ENCODE data around the gene ZNF23. TPM values are rescaled to one million over a fixed set of nuclear protein-coding genes. Genes with fewer than 3 reads are reported as not detected.

ZNF23 gene
- total and polyA plus RNA-seq, 10 of the 15 experiments (the other 5 are each of a cell fraction or from before 2014, with no cell fraction given): 3.6 to 11.5 (median 8.7) TPM

DNA sequence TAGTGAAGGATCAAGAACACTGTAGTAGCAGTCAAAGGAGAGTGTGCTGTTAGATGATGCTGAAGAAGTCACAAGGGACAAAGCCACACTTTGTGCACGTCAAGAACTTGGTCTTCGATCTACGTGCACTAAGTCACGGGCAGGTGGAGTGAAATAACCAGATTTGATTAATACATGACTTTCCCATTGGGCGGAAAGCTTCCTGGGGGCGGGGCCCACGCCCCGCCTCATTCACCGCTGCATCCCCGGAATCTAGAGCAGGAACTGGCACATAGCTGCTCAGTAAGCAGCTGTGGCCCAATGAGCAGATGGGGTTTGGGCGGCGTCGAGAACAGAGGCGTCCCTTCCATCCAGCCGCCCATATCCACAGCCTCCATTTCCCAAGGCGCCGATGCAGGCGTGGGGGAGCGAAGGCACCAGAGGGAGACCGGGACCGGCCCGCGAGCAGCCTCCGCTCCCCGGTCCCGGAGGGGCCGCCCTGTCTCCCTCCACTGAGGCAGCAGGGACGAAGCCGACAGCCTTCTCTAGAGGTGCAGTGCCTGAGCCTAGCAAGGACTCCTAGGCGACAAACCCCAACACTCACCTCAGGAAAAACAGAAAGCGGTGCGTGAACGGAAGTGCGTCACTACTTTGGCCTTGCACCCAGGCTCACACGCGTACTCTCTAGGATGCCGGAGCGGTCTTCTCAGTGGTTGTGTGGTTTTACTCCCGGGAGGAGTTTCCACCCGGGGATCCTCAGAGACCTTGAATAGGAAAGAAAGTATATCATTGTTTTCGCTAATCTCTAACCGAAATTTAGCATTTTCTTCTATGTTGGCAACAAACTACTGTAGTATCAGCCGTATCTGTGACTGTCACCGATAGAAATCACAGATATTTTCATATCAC is 22.2 kb upstream of the ZNF23 start (continued):
- peak; percentile 19 for TF ChIP-seq E4F1 (IDR thresholded peaks at IDR 0.05; ENCODE audit: borderline replicate concordance, partially characterized antibody)
- TF ChIP-seq NR2F1 (conservative IDR thresholded peaks at IDR 0.05): peak; percentile 62
- TF ChIP-seq SMAD1 (IDR thresholded peaks at IDR 0.05; ENCODE audit: low read depth, partially characterized antibody): no peak
- no peak for TF ChIP-seq ATF2 (IDR thresholded peaks at IDR 0.05; ENCODE audit: low read length)
- no peak for TF ChIP-seq SUPT20H (IDR thresholded peaks at IDR 0.05; ENCODE audit: borderline replicate concordance, control insufficient read depth, low read depth, low read length)
- TF ChIP-seq DPF2 (IDR thresholded peaks at IDR 0.05): no peak
- TF ChIP-seq, protein P1, sequence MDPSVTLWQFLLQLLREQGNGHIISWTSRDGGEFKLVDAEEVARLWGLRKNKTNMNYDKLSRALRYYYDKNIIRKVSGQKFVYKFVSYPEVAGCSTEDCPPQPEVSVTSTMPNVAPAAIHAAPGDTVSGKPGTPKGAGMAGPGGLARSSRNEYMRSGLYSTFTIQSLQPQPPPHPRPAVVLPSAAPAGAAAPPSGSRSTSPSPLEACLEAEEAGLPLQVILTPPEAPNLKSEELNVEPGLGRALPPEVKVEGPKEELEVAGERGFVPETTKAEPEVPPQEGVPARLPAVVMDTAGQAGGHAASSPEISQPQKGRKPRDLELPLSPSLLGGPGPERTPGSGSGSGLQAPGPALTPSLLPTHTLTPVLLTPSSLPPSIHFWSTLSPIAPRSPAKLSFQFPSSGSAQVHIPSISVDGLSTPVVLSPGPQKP (IDR thresholded peaks at IDR 0.05; ENCODE audit: low read depth, low read length): peak; percentile 51; the same call in 1 of the 2 replicates
- no peak for TF ChIP-seq CEBPB (IDR thresholded peaks at IDR 0.05; ENCODE audit: borderline replicate concordance in 1 of 2, low read depth in 2 of 2, low read length in 2 of 2)
- TF ChIP-seq POLR2AphosphoS2 (IDR thresholded peaks at IDR 0.05; ENCODE audit: low read depth, low read length): peak; percentile 88
- peak; percentile 58; the same call in 1 of the 2 replicates for TF ChIP-seq SMAD5 (IDR thresholded peaks at IDR 0.05; ENCODE audit: low read depth)
- TF ChIP-seq TCF7 (IDR thresholded peaks at IDR 0.05; ENCODE audit: borderline replicate concordance): no peak
- TF ChIP-seq POU2F2 (IDR thresholded peaks at IDR 0.05; ENCODE audit: borderline replicate concordance, low read depth, low read length): peak; percentile 57; the same call in 1 of the 3 replicates
- TF ChIP-seq NFIC (IDR thresholded peaks at IDR 0.05; ENCODE audit: low read depth, low read length): no peak
- no peak for TF ChIP-seq SREBF1 (IDR thresholded peaks at IDR 0.05; ENCODE audit: low read length)
- TF ChIP-seq, protein P2, sequence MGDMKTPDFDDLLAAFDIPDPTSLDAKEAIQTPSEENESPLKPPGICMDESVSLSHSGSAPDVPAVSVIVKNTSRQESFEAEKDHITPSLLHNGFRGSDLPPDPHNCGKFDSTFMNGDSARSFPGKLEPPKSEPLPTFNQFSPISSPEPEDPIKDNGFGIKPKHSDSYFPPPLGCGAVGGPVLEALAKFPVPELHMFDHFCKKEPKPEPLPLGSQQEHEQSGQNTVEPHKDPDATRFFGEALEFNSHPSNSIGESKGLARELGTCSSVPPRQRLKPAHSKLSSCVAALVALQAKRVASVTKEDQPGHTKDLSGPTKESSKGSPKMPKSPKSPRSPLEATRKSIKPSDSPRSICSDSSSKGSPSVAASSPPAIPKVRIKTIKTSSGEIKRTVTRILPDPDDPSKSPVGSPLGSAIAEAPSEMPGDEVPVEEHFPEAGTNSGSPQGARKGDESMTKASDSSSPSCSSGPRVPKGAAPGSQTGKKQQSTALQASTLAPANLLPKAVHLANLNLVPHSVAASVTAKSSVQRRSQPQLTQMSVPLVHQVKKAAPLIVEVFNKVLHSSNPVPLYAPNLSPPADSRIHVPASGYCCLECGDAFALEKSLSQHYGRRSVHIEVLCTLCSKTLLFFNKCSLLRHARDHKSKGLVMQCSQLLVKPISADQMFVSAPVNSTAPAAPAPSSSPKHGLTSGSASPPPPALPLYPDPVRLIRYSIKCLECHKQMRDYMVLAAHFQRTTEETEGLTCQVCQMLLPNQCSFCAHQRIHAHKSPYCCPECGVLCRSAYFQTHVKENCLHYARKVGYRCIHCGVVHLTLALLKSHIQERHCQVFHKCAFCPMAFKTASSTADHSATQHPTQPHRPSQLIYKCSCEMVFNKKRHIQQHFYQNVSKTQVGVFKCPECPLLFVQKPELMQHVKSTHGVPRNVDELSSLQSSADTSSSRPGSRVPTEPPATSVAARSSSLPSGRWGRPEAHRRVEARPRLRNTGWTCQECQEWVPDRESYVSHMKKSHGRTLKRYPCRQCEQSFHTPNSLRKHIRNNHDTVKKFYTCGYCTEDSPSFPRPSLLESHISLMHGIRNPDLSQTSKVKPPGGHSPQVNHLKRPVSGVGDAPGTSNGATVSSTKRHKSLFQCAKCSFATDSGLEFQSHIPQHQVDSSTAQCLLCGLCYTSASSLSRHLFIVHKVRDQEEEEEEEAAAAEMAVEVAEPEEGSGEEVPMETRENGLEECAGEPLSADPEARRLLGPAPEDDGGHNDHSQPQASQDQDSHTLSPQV (IDR thresholded peaks at IDR 0.05): no peak
- TF ChIP-seq FOXM1 (IDR thresholded peaks at IDR 0.05; ENCODE audit: low read depth, low read length): no peak
- TF ChIP-seq RELB (IDR thresholded peaks at IDR 0.05; ENCODE audit: low read depth): peak; percentile 87
- TF ChIP-seq ZNF24 (IDR thresholded peaks at IDR 0.05): no peak

Measured in GM12878 (cell line).